IPS DF 19.7 (cell line): Measurements from ENCODE around the gene CSNK1D.

Source experiments
- DNase-seq: peaks from one replicate; pipeline ENCODE4 v3.0.0-alpha.2; 2013; ENCODE audit warnings: low read depth, low spot score

The CSNK1D gene

GRCh38 chr17:82240506-82241182 is 32.9 kb downstream of the CSNK1D start:
- DNase-seq = no peak

- no peak for DNase-seq
Measured at GRCh38 chr17:82239926-82240505, 33.5 kb downstream of the CSNK1D start.

GRCh38 chr17:82239401-82239925 is 34.0 kb downstream of the CSNK1D start:
- DNase-seq = no peak

GRCh38 chr17:82238472-82239201 is 34.9 kb downstream of the CSNK1D start:
- DNase-seq = no peak

GRCh38 chr17:82237746-82238471 is 35.6 kb downstream of the CSNK1D start:
- no peak for DNase-seq

- DNase-seq = no peak
Measured at GRCh38 chr17:82237083-82237745, 36.3 kb downstream of the CSNK1D start.

GRCh38 chr17:82236142-82236971 is 37.1 kb downstream of the CSNK1D start:
- no peak for DNase-seq

GRCh38 chr17:82235775-82236141 is 37.7 kb downstream of the CSNK1D start:
- no peak for DNase-seq

- DNase-seq = no peak
Measured at GRCh38 chr17:82235056-82235774, 38.3 kb downstream of the CSNK1D start.

GRCh38 chr17:82234211-82235055 is 39.1 kb downstream of the CSNK1D start:
- no peak for DNase-seq

- no peak for DNase-seq
Measured at GRCh38 chr17:82232876-82233785, 40.4 kb downstream of the CSNK1D start.

GRCh38 chr17:82232322-82232820 is 41.1 kb downstream of the CSNK1D start:
- DNase-seq = no peak

- DNase-seq = no peak
Measured at GRCh38 chr17:82231562-82232321, 41.8 kb downstream of the CSNK1D start.

- DNase-seq = no peak
Measured at GRCh38 chr17:82231312-82231561, 42.3 kb downstream of the CSNK1D start.

- no peak for DNase-seq
Measured at GRCh38 chr17:82230609-82231311, 42.7 kb downstream of the CSNK1D start.

- no peak for DNase-seq
Measured at GRCh38 chr17:82229698-82230608, 43.5 kb downstream of the CSNK1D start.
